ENCODE data around the gene ALPK1. TPM values are rescaled to one million over a fixed set of nuclear protein-coding genes. Genes with fewer than 3 reads are reported as not detected.

The ALPK1 gene
- total RNA-seq, 1 experiment from 2014 or later: 4.9 TPM

DNA sequence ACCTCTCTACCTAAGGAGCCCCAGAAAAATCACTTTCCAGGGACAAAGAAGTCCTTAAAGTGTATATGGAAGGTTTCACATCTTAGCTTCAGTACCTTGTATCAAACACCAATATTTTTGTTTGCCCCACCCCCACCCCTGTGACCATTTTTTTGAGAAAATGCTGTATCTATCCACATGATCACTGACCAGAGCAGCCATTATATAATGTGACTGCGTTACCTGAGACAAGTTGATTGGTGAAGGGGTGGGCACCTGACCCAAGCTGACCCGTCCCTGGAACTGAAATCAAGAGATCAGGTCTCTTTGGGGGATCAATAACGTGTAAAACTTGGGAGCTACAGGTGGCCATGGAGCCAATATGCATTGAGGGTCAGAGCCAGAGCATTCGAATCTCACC is 22.2 kb upstream of the ALPK1 start:
- no peaks in the 10 kb centered on the region for H3K36me3 Mint-ChIP-seq (ENCODE audit: insufficient read depth, unreplicated experiment)
- BruUV-seq (replicated peaks): no TSS peak

DNA sequence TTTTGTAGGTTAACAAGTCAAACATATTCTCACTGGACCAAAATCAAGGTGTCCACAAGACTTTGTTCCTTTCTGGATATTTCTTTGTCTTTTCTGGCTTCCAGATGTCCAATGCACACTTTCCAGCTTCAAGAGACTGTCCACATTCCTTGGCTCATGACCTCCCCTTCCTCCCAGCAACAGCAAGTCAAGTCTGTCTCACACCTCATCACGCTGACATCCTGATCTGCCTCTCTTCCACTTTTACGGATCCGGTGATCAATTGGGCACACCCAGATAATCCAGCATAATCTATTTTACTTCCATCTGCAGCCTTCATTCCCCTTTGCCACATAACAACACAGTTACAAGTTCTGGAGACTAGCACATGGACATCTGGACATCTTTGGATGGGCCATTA is 21.1 kb upstream of the ALPK1 start:
- no peaks in the 10 kb centered on the region for H3K9me3 Mint-ChIP-seq (ENCODE audit: unreplicated experiment)
- Histone ChIP-seq H3K36me3 (ENCODE audit: control insufficient read depth, insufficient read depth, low read length) (no peaks in the 10 kb centered on the region; the same call in 1 of the 2 replicates), H3K4me3 (ENCODE audit: low read depth, low read length) (no peak overlapping the region), H3K9me3 (no peaks in the 10 kb centered on the region), H3K4me1 (peaks cover 7% of the 10 kb centered on the region), H3K27me3 (replicated peaks; ENCODE audit: control insufficient read depth, insufficient read depth, low read length) (no peaks in the 10 kb centered on the region)
- H3K27ac Mint-ChIP-seq (ENCODE audit: unreplicated experiment): no peak overlapping the region
- no peak for DNase-seq
- intact Hi-C loops (cut with micrococcal nuclease; ENCODE audit: unreplicated experiment): no loop called here
- TF ChIP-seq, protein P1, sequence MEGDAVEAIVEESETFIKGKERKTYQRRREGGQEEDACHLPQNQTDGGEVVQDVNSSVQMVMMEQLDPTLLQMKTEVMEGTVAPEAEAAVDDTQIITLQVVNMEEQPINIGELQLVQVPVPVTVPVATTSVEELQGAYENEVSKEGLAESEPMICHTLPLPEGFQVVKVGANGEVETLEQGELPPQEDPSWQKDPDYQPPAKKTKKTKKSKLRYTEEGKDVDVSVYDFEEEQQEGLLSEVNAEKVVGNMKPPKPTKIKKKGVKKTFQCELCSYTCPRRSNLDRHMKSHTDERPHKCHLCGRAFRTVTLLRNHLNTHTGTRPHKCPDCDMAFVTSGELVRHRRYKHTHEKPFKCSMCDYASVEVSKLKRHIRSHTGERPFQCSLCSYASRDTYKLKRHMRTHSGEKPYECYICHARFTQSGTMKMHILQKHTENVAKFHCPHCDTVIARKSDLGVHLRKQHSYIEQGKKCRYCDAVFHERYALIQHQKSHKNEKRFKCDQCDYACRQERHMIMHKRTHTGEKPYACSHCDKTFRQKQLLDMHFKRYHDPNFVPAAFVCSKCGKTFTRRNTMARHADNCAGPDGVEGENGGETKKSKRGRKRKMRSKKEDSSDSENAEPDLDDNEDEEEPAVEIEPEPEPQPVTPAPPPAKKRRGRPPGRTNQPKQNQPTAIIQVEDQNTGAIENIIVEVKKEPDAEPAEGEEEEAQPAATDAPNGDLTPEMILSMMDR (IDR thresholded peaks at IDR 0.05; ENCODE audit: insufficient read depth in 1 of 2, low read depth in 1 of 2, low read length in 1 of 2, severe bottlenecking in 1 of 2, unreplicated experiment in 1 of 2): no peak
- no peak overlapping the region for H3K4me3 Mint-ChIP-seq (ENCODE audit: unreplicated experiment)
- no TSS peak for BruUV-seq (replicated peaks)
- H3K4me1 Mint-ChIP-seq (ENCODE audit: low read depth, unreplicated experiment): no peaks in the 10 kb centered on the region
- CTCF ChIA-PET: no interaction called here
- POLR2A ChIA-PET: no interaction called here
- no peaks in the 10 kb centered on the region for H3K27me3 Mint-ChIP-seq (ENCODE audit: insufficient read depth, unreplicated experiment)
- H3K36me3 Mint-ChIP-seq (ENCODE audit: insufficient read depth, unreplicated experiment): no peaks in the 10 kb centered on the region

More for the DNA sequence above, 22.2 kb upstream of the ALPK1 start:
- peaks cover 7% of the 10 kb centered on the region for H3K4me1 ChIP-seq
- Mint-ChIP-seq H3K27ac (ENCODE audit: unreplicated experiment) (no peak overlapping the region), H3K27me3 (ENCODE audit: insufficient read depth, unreplicated experiment) (no peaks in the 10 kb centered on the region), H3K4me3 (ENCODE audit: unreplicated experiment) (no peak overlapping the region), H3K9me3 (ENCODE audit: unreplicated experiment) (no peaks in the 10 kb centered on the region), H3K4me1 (ENCODE audit: low read depth, unreplicated experiment) (no peaks in the 10 kb centered on the region)
- no peaks in the 10 kb centered on the region; the same call in 1 of the 2 replicates for H3K36me3 ChIP-seq (ENCODE audit: control insufficient read depth, insufficient read depth, low read length)
- DNase-seq: no peak
- CTCF ChIA-PET: no interaction called here
- intact Hi-C loops (cut with micrococcal nuclease; ENCODE audit: unreplicated experiment): no loop called here
- no peaks in the 10 kb centered on the region for H3K9me3 ChIP-seq
- H3K4me3 ChIP-seq (ENCODE audit: low read depth, low read length): no peak overlapping the region
- POLR2A ChIA-PET: no interaction called here
- no peaks in the 10 kb centered on the region for H3K27me3 ChIP-seq (replicated peaks; ENCODE audit: control insufficient read depth, insufficient read depth, low read length)
- TF ChIP-seq, protein P1 (IDR thresholded peaks at IDR 0.05; ENCODE audit: insufficient read depth in 1 of 2, low read depth in 1 of 2, low read length in 1 of 2, severe bottlenecking in 1 of 2, unreplicated experiment in 1 of 2): no peak

DNA sequence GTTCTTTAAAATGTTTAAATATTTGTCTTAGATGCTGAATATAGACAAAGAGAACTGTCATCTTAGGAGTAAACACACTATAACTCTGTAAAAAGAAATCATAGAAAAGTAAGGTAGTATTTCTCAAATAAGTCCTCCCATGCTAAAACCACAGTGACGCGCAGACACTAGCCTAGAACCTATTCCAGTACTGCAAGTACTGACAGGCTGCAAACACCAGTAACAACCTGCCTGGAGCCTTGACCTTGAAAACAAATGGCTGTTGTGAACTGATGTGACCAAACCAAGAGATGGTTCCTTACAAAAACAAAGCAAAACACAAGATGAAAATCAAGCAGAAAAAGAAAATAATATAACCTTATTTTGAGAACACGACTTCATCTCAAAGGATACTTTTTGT is 19.9 kb upstream of the ALPK1 start:
- ChIA-PET POLR2A (no interaction called here), CTCF (no interaction called here)

More for the DNA sequence above, 19.9 kb upstream of the ALPK1 start:
- Histone ChIP-seq H3K4me1 (peaks cover 7% of the 10 kb centered on the region), H3K36me3 (ENCODE audit: control insufficient read depth, insufficient read depth, low read length) (no peaks in the 10 kb centered on the region; the same call in 1 of the 2 replicates), H3K4me3 (ENCODE audit: low read depth, low read length) (no peak overlapping the region), H3K27me3 (replicated peaks; ENCODE audit: control insufficient read depth, insufficient read depth, low read length) (no peaks in the 10 kb centered on the region), H3K9me3 (no peaks in the 10 kb centered on the region)
- Mint-ChIP-seq H3K4me1 (ENCODE audit: low read depth, unreplicated experiment) (no peaks in the 10 kb centered on the region), H3K4me3 (ENCODE audit: unreplicated experiment) (no peak overlapping the region), H3K36me3 (ENCODE audit: insufficient read depth, unreplicated experiment) (no peaks in the 10 kb centered on the region), H3K9me3 (ENCODE audit: unreplicated experiment) (no peaks in the 10 kb centered on the region), H3K27me3 (ENCODE audit: insufficient read depth, unreplicated experiment) (no peaks in the 10 kb centered on the region), H3K27ac (ENCODE audit: unreplicated experiment) (no peak overlapping the region)
- BruUV-seq (replicated peaks): no TSS peak
- TF ChIP-seq, protein P1 (IDR thresholded peaks at IDR 0.05; ENCODE audit: insufficient read depth in 1 of 2, low read depth in 1 of 2, low read length in 1 of 2, severe bottlenecking in 1 of 2, unreplicated experiment in 1 of 2): no peak
- no peak for DNase-seq
- intact Hi-C loops (cut with micrococcal nuclease; ENCODE audit: unreplicated experiment): no loop called here
